ENCODE results near the gene PPP1R12A. TPM values are rescaled to one million over a fixed set of nuclear protein-coding genes. Genes with fewer than 3 reads are reported as not detected.

The PPP1R12A gene
- total and polyA plus RNA-seq, 7 experiments from 2014 or later: 72.7 to 111 (median 99.3) TPM

DNA sequence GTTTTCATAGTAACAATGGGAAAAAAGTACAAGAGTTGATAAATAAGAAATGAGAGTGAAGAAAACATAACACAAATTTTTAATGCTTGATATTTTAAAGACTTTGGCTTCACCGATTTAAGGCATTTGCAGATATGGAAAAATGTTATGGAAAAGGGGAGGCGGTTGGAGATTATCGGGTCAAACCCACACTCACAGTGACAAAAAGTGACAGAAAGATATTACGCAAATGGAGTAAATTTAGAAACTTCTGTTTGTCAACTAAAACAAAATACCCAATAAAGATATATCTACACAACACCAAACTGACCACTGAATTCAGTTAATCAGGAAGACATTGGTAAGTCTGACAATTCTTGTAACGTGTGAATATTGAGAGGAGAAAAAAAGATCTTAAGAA lies 2.5 kb downstream of the PPP1R12A start:
- H3K36me3 ChIP-seq (ENCODE audit: control insufficient read depth in 2 of 3, insufficient read depth in 3 of 3, low read length in 3 of 3): peaks cover 0 to 9% (median 0%) of the 10 kb centered on the region in 3 experiments
- H3K27me3 Mint-ChIP-seq: peaks cover 0 to 2% (median 0%) of the 10 kb centered on the region in 5 donors
- H3K4me1 Mint-ChIP-seq: peaks cover 49 to 78% (median 72%) of the 10 kb centered on the region in 7 donors
- peaks cover 22 to 24% of the 10 kb centered on the region in 2 donors for H3K4me1 ChIP-seq (ENCODE audit: control insufficient read depth in 2 of 2, insufficient read depth in 2 of 2, low read length in 2 of 2)
- peaks cover 0 to 4% (median 0%) of the 10 kb centered on the region in 11 donors for H3K9me3 Mint-ChIP-seq
- DNase-seq (no peak), ATAC-seq (no peak)
- ChIA-PET CTCF (no interaction called here), POLR2A (no interaction called here)
- H3K4me3 ChIP-seq (ENCODE audit: low read length): no peak overlapping the region
- peak overlapping the region in 8 of 9 donors; percentile 29 to 93 (median 73) for H3K27ac Mint-ChIP-seq
- no peaks in the 10 kb centered on the region for H3K27me3 ChIP-seq (ENCODE audit: control insufficient read depth in 2 of 2, insufficient read depth in 2 of 2, low read length in 2 of 2)
- H3K36me3 Mint-ChIP-seq: peaks cover 0 to 5% (median 0%) of the 10 kb centered on the region in 5 donors
- no peak overlapping the region for H3K27ac ChIP-seq (ENCODE audit: low read depth, low read length)
- no peaks in the 10 kb centered on the region for H3K9me3 ChIP-seq (ENCODE audit: control insufficient read depth in 2 of 3, low read length in 3 of 3)
- intact Hi-C loops (cut with micrococcal nuclease): no loop called here
- peak overlapping the region; percentile 8 to 100 (median 92) for H3K4me3 Mint-ChIP-seq

- Mint-ChIP-seq H3K4me3 (no peak overlapping the region), H3K27ac (peak overlapping the region in 5 of 9 donors; percentile 47 to 87 (median 56)), H3K4me1 (peaks cover 47 to 92% (median 77%) of the 10 kb centered on the region in 7 donors), H3K9me3 (no peaks in the 10 kb centered on the region), H3K27me3 (no peaks in the 10 kb centered on the region), H3K36me3 (no peaks in the 10 kb centered on the region)
- DNase-seq: no peak
- H3K9me3 ChIP-seq (ENCODE audit: control insufficient read depth in 2 of 3, low read length in 3 of 3): no peaks in the 10 kb centered on the region
- H3K27me3 ChIP-seq (ENCODE audit: control insufficient read depth in 2 of 2, insufficient read depth in 2 of 2, low read length in 2 of 2): no peaks in the 10 kb centered on the region
- H3K27ac ChIP-seq (ENCODE audit: low read depth, low read length): no peak overlapping the region
- no peak overlapping the region for H3K4me3 ChIP-seq (ENCODE audit: low read length)
- no peaks in the 10 kb centered on the region for H3K36me3 ChIP-seq (ENCODE audit: control insufficient read depth in 2 of 3, insufficient read depth in 3 of 3, low read length in 3 of 3)
- intact Hi-C loops (cut with micrococcal nuclease): loop anchor here in 1 of 2 donors (2.0 kb wide), 1 partner anchor 18 kb away; no protein-coding TSS in a partner anchor
- ChIA-PET CTCF (no interaction called here), POLR2A (no interaction called here)
- H3K4me1 ChIP-seq (ENCODE audit: control insufficient read depth in 2 of 2, insufficient read depth in 2 of 2, low read length in 2 of 2): peaks cover 36 to 37% of the 10 kb centered on the region in 2 donors
- ATAC-seq: no peak
Measured at GRCh38 chr12:79929065-79929464, 5.8 kb downstream of the PPP1R12A start.

DNA sequence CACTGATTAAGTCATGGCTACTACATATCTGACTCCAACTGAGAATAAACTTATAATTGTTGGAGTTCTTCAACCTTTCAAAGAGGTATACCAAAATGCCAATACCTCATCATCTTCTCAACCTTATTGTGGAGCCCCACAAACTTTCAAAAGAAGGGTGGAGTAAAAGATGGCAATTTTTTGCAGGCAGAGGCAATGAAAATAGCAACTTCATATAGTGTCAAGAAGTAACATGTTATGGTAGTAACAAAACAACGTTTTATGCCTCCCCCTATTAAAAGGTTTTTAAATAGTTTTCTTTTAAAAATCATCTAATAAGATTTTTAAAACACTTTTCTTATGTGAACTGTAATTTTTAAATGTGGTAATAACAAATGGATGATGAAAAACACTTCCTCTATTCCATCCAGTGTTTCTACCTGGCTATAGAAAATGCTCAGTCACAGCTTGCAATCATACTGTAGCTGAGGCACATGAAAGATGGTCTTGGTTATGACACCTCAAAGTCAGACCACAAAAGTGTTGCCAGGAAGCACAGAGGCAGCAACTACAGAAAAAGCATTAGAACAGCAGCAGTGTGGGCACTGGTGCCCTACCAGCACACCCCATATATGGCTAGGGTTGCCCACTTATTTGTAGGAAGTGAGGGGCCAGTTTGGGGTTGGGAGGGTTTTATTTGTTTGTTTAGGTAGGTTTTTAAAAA lies 7.0 kb downstream of the PPP1R12A start:
- POLR2A ChIA-PET: no interaction called here
- CTCF ChIA-PET: no interaction called here
- ATAC-seq: peak; percentile 98
- Mint-ChIP-seq H3K9me3 (no peaks in the 10 kb centered on the region), H3K4me1 (peaks cover 41 to 82% (median 68%) of the 10 kb centered on the region in 7 donors), H3K4me3 (peak overlapping the region in 8 of 10 donors; percentile 1 to 61 (median 40)), H3K27me3 (no peaks in the 10 kb centered on the region), H3K36me3 (no peaks in the 10 kb centered on the region), H3K27ac (peak overlapping the region; percentile 1 to 87 (median 76))
- Histone ChIP-seq H3K27ac (ENCODE audit: low read depth, low read length) (peak overlapping the region; percentile 25), H3K4me3 (ENCODE audit: low read length) (no peak overlapping the region), H3K9me3 (ENCODE audit: control insufficient read depth in 2 of 3, low read length in 3 of 3) (no peaks in the 10 kb centered on the region), H3K4me1 (ENCODE audit: control insufficient read depth in 2 of 2, insufficient read depth in 2 of 2, low read length in 2 of 2) (peaks cover 33 to 34% of the 10 kb centered on the region in 2 donors), H3K36me3 (ENCODE audit: control insufficient read depth in 2 of 3, insufficient read depth in 3 of 3, low read length in 3 of 3) (no peaks in the 10 kb centered on the region), H3K27me3 (ENCODE audit: control insufficient read depth in 2 of 2, insufficient read depth in 2 of 2, low read length in 2 of 2) (no peaks in the 10 kb centered on the region)
- intact Hi-C loops (cut with micrococcal nuclease): loop anchor here (1.0 to 2.0 kb wide), 4 partner anchors 7 to 17 kb away; partner anchors contain the start of gene PPP1R12A (in 1 of the 2)
- DNase-seq: peak in 8 of 9 donors; percentile 29 to 72 (median 62)

DNA sequence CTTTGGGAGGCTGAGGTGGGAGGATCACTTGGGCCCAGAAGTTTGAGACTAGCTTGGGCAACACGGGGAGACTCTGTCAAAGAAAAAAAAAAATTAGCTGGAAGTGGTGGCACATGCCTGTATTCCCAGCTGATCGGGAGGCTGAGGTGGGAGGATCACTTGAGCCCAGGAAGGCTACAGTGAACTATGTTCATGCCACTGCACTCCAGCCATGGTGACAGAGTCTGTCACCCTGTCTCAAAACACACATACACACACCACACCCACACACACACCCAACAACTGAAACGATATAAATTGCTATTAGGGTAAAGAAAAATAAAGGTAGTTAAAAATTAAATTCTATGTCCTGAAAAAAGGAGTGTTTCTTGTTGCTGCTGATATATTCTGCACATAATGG lies 7.9 kb downstream of the PPP1R12A start:
- peaks cover 24 to 32% of the 10 kb centered on the region in 2 donors for H3K4me1 ChIP-seq (ENCODE audit: control insufficient read depth in 2 of 2, insufficient read depth in 2 of 2, low read length in 2 of 2)
- intact Hi-C loops (cut with micrococcal nuclease): loop anchor here in 1 of 2 donors (1.0 kb wide), 1 partner anchor 8 kb away; the partner anchor contains the start of gene PPP1R12A
- no peak overlapping the region for H3K4me3 ChIP-seq (ENCODE audit: low read length)
- POLR2A ChIA-PET: no interaction called here
- no peaks in the 10 kb centered on the region for H3K27me3 Mint-ChIP-seq
- H3K9me3 Mint-ChIP-seq: peaks cover 0 to 2% (median 0%) of the 10 kb centered on the region in 11 donors
- no peak for ATAC-seq
- H3K4me1 Mint-ChIP-seq: peaks cover 37 to 82% (median 65%) of the 10 kb centered on the region in 7 donors
- no peaks in the 10 kb centered on the region for H3K9me3 ChIP-seq (ENCODE audit: control insufficient read depth in 2 of 3, low read length in 3 of 3)
- peaks cover 0 to 4% (median 3%) of the 10 kb centered on the region in 5 donors for H3K36me3 Mint-ChIP-seq
- peak overlapping the region in 1 of 10 donors; percentile 18 for H3K4me3 Mint-ChIP-seq
- H3K27ac ChIP-seq (ENCODE audit: low read depth, low read length): no peak overlapping the region
- no peaks in the 10 kb centered on the region for H3K36me3 ChIP-seq (ENCODE audit: control insufficient read depth in 2 of 3, insufficient read depth in 3 of 3, low read length in 3 of 3)
- CTCF ChIA-PET: no interaction called here
- H3K27ac Mint-ChIP-seq: peak overlapping the region in 4 of 9 donors; percentile 21 to 51 (median 45)
- H3K27me3 ChIP-seq (ENCODE audit: control insufficient read depth in 2 of 2, insufficient read depth in 2 of 2, low read length in 2 of 2): no peaks in the 10 kb centered on the region
- no peak for DNase-seq

GRCh38 chr12:79925492-79925891 lies 9.4 kb downstream of the PPP1R12A start:
- peaks cover 20 to 44% of the 10 kb centered on the region in 2 donors for H3K4me1 ChIP-seq (ENCODE audit: control insufficient read depth in 2 of 2, insufficient read depth in 2 of 2, low read length in 2 of 2)
- ATAC-seq (no peak), DNase-seq (no peak)
- peaks cover 0 to 2% (median 0%) of the 10 kb centered on the region in 3 experiments for H3K36me3 ChIP-seq (ENCODE audit: control insufficient read depth in 2 of 3, insufficient read depth in 3 of 3, low read length in 3 of 3)
- intact Hi-C loops (cut with micrococcal nuclease): no loop called here
- H3K9me3 ChIP-seq (ENCODE audit: control insufficient read depth in 2 of 3, low read length in 3 of 3): no peaks in the 10 kb centered on the region
- CTCF ChIA-PET: no interaction called here
- no peaks in the 10 kb centered on the region for H3K27me3 ChIP-seq (ENCODE audit: control insufficient read depth in 2 of 2, insufficient read depth in 2 of 2, low read length in 2 of 2)
- H3K9me3 Mint-ChIP-seq: peaks cover 0 to 2% (median 0%) of the 10 kb centered on the region in 11 donors
- no peak overlapping the region for H3K27ac ChIP-seq (ENCODE audit: low read depth, low read length)
- H3K4me3 ChIP-seq (ENCODE audit: low read length): no peak overlapping the region
- peaks cover 34 to 83% (median 63%) of the 10 kb centered on the region in 7 donors for H3K4me1 Mint-ChIP-seq
- POLR2A ChIA-PET: no interaction called here
- no peaks in the 10 kb centered on the region for H3K27me3 Mint-ChIP-seq
- H3K27ac Mint-ChIP-seq: no peak overlapping the region
- H3K4me3 Mint-ChIP-seq: no peak overlapping the region
- peaks cover 0 to 10% (median 4%) of the 10 kb centered on the region in 5 donors for H3K36me3 Mint-ChIP-seq

- Mint-ChIP-seq H3K4me1 (peaks cover 23 to 84% (median 66%) of the 10 kb centered on the region in 7 donors), H3K27me3 (no peaks in the 10 kb centered on the region), H3K9me3 (peaks cover 0 to 2% (median 0%) of the 10 kb centered on the region in 11 donors), H3K4me3 (peak overlapping the region in 1 of 10 donors; percentile 37), H3K27ac (no peak overlapping the region), H3K36me3 (peaks cover 0 to 10% (median 4%) of the 10 kb centered on the region in 5 donors)
- Histone ChIP-seq H3K4me1 (ENCODE audit: control insufficient read depth in 2 of 2, insufficient read depth in 2 of 2, low read length in 2 of 2) (peaks cover 14 to 28% of the 10 kb centered on the region in 2 donors), H3K9me3 (ENCODE audit: control insufficient read depth in 2 of 3, low read length in 3 of 3) (no peaks in the 10 kb centered on the region), H3K27me3 (ENCODE audit: control insufficient read depth in 2 of 2, insufficient read depth in 2 of 2, low read length in 2 of 2) (no peaks in the 10 kb centered on the region), H3K36me3 (ENCODE audit: control insufficient read depth in 2 of 3, insufficient read depth in 3 of 3, low read length in 3 of 3) (peaks cover 0 to 4% (median 0%) of the 10 kb centered on the region in 3 experiments), H3K4me3 (ENCODE audit: low read length) (no peak overlapping the region), H3K27ac (ENCODE audit: low read depth, low read length) (no peak overlapping the region)
- ATAC-seq: no peak
- DNase-seq: no peak
- intact Hi-C loops (cut with micrococcal nuclease): no loop called here
- ChIA-PET CTCF (no interaction called here), POLR2A (no interaction called here)
Measured at GRCh38 chr12:79921786-79922185, 13.1 kb downstream of the PPP1R12A start.
